ENCODE measurements around the gene SLC12A1.

SLC12A1 gene

DNA sequence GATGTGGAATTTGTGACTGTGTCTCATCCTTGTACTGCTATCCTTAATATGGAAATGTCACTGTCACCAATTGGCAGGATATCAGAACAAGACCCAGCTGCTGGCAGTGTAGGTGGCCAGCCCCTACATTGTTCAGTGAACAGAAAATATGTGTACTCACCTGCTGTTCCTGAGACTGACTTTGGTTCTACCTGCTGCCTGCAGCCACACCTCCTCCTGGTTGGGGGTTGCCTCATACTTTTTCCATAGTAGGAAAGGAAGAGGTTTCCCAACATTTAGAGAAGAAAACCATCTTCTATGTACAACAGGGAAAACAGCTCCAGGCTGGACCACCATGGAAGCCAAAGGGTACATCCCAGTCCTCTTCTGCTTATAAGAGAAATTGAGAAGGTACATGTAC is 35.9 kb downstream of the SLC12A1 start:
- no peak for DNase-seq

DNA sequence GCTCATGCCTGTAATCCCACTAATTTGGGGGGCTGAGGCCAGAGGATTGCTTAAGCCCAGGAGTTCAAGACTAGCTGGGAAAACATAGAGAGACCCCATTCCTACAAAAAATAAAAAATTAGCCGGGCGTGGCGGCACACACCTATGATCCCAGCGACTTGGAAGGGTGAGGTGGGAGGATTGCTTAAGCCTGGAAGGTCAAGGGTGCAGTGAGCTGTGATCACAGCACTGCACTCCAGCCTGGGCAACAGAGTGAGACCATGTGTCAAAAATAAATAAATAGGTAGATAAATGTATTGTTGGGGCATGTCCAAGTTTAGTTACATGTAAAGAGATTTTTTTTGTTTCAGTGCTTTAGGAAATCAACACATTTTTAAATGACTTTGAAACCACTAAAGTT is 36.4 kb downstream of the SLC12A1 start:
- DNase-seq: no peak

GRCh38 chr15:48244921-48245320 is 38.8 kb downstream of the SLC12A1 start:
- DNase-seq: no peak

GRCh38 chr15:48248414-48248813 is 42.3 kb downstream of the SLC12A1 start:
- no peak for DNase-seq

GRCh38 chr15:48250640-48251076 is 44.6 kb downstream of the SLC12A1 start:
- peak in 7 of 51 donors; percentile 1 to 37 (median 2) for DNase-seq

DNA sequence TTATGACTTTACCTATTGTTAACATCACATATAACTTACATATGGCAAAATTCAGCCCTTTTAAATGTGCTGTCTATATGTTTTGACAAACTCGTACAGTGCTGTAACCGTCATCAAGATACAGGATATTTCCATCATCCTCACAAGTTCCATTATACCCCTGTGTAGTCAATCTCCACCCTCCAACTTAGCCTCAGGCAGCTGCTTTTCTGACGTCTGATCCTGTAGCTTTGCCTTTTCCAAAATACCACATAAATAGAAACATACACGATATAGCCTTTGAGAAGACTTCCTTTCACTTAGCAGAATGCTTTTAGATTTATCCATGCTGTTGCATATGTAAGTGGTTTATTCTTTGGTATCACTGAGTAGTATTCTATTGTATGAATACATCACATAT is 47.1 kb downstream of the SLC12A1 start:
- DNase-seq: no peak

GRCh38 chr15:48265135-48265534 is 59.0 kb downstream of the SLC12A1 start:
- DNase-seq: no peak

DNA sequence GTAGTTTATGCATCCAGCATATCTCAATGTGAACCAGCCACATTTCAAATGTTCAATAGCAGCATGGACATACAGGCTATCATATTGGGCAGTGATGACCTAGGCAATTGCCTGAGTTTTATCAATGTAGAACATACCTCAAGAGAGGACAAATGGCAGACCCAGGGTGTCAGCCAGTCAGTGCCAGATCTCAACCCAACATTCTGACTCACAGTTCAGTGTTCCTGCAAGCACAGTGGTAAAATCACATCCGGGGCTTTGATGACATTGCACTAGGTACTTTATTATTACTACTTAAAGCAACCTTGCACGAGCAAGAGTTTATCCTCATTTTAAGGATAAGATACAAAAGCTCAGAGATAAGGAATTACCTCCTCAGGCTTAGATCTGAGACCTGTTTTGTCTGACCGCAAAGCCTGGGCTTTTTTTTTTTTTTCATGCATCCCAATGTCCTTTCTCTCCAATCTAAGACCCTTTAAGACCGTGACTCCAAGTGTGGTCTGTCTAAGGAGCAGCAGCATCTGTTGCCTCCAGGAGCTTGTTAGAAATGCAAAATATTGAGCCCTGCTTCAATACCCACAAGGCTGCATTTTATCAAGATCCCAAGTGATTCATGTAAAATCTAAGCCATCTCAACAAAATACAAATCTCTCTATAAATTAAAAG is 60.1 kb downstream of the SLC12A1 start:
- no peak for DNase-seq

- no peak for DNase-seq
Measured at GRCh38 chr15:48267766-48268165, 61.7 kb downstream of the SLC12A1 start.

DNA sequence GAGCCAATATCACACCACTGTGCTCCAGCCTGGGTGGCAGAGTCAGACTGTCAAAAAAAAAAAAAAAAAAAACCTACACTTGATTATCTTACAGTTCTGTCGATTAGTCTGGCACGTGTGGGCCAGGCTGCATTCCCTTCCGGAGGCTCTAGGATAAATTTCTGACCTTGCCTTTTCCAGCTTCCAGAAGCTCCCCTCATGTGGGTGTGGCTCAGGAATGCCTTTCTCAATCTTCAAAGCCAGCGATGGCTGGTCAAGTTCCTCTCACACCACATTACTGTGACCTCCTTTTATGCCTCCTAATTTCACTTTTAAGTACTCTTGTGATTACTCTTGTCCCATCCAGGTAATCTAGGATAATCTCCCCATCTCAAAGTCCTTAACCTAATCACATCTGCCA is 66.9 kb downstream of the SLC12A1 start:
- no peak for DNase-seq

DNA sequence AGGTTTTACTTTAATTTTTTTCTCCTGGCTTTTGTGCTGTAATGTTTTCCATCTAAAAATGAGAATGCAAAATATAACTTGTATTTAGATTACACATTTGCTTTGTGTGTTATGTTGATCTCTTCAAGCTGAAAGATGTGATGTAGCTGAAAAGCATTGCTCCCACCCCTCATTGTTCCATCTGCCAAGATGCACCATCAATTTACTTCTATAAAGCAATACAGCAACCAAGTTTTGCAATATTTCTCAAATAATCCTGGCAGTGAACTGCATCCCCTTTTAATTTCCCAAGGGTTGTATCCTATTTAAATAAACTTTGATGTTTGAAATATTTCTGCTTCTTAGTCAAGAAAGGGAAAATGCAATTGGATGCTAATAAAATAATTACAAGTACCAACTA is 72.6 kb downstream of the SLC12A1 start:
- no peak for DNase-seq

- DNase-seq: no peak
Measured at GRCh38 chr15:48279608-48280007, 73.5 kb downstream of the SLC12A1 start.

DNA sequence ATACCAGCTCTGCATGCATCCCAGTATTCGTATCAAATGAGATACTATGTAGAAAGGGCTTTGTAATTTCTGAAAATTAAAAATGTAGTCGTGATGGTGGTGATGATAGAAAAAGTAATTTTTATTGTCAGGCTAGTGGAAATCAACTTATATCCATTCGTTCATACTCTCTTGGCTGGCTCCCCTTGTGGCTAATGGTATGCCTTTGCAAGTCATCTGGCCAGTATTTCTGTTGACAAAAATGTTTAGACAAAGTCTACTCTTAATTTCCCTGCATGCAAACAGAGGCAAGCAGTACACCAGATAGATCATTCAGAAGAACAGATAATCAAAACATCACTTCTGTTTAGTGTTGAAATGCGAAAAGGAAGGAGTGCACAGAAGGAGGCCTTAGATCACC is 75.6 kb downstream of the SLC12A1 start:
- DNase-seq: no peak

GRCh38 chr15:48282216-48282615 is 76.1 kb downstream of the SLC12A1 start:
- peak in 2 of 51 donors; percentile 2 to 12 for DNase-seq

GRCh38 chr15:48283396-48284145 is 77.5 kb downstream of the SLC12A1 start:
- no peak for DNase-seq

- peak in 28 of 51 donors; percentile 0 to 76 (median 10) for DNase-seq
Measured at GRCh38 chr15:48285329-48286214, 79.5 kb downstream of the SLC12A1 start.

DNA sequence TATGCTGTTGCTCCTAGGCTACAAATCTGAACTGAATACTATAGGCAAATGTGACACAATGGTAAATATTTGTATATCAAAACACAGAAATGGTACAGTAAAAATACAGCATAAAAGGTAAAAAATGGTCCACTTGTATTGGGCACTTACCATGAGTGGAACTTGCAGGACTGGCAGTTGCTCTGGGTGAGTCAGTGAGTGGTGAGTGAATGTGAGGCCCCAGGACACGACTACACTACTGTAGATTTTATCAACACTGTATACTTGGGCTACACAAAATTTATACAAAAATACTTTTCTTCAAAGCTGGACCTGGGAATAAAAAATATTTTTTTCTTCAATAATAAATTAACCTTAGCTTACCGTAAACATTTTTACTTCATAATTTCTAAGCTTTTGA is 83.5 kb downstream of the SLC12A1 start:
- no peak for DNase-seq

GRCh38 chr15:48292458-48292857 is 86.4 kb downstream of the SLC12A1 start:
- DNase-seq: no peak

DNA sequence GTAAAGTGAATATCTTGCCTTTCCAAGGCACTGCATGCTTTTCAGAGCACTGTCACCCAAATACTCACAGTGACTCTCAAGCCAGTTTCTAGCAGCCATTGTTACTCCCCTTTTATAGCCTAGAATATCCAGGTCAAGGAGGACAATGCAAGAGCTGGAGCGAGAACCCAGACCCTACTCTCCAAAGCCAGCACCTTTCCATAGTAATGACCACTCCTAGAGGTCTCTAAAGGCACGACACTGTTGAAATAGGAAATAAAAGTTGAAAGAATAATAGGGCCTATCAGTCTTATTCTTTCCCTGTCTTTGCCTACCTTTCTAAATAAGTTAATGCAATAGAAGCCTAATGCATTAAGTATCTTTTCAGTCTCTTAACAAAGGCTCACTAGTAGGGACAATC is 91.6 kb downstream of the SLC12A1 start:
- DNase-seq: no peak

DNA sequence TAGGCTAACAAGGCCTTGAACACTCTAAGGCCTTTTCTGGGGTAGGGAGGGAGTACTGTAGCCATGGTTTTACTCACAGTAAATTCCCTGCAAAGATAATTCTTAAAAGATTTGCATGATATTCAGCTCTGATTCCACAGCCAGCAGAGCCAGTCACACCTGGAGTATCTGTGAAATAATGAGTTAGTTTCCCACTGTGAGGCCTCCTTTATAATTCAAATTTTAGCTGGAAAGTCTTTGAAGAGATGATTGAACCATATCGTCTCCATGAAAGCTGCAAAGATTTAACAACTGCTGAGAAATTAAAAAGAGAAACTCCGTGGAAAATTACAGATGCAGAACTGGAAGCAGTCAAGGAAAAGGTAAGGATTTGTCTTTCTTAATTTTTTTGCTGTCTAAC is 92.8 kb downstream of the SLC12A1 start:
- DNase-seq: no peak

DNA sequence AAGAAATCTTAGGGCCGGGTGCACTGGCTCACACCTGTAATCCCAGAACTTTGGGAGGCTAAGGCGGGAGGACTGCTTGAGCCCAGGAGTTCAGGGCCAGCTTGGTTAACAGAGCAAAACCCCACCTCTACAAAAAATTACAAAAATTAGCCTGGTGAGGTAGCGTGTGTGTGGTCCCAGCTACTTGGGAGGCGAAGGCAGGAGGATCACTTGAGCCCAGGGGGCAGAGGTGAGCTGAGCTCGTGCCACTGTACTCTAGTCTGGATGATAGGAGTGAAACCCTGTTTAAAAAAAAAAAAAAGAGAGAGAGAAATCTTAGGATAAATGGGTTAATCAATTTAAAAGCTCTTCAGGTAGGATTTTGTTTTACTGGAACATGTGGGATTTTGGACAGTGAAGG is 93.9 kb downstream of the SLC12A1 start:
- DNase-seq: no peak

- DNase-seq: no peak
Measured at GRCh38 chr15:48304398-48304797, 98.3 kb downstream of the SLC12A1 start.

All from hypothalamus (tissue), 51 donors.